ENCODE measurements around the gene KNG1.

Gene KNG1

DNA sequence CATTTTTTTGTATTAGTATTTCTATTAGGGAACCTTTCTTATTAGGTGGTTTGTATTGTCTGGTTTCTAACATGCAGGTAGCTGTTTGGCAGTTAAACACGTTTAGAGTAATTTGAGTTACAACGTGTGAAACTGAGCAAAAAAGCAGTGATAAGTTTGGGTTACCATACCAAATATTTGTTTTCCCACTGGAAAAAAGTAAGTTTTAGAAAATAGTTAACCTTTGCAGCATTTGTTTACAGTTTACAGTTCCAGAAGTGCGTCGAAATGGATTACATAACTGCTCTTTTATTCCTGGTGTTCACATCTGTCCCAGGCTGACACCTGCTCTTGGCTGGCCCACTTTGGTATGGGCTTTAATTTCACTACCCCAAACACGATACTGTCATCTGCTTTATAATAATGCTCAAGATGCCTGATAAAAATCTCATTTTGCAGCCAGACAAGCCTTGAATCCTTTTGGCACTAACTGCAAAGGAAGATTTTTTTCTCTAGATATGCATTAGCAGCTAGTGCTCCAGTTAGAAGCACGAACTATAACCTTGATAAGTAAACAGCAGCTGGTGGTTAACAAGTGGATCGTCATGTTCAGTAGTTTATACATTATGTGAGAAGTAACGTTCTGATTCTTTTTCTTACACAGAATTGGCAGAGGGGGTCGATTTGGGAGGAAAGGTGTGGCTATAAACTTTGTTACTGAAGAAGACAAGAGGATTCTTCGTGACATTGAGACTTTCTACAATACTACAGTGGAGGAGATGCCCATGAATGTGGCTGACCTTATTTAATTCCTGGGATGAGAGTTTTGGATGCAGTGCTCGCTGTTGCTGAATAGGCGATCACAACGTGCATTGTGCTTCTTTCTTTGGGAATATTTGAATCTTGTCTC is 71.6 kb downstream of the KNG1 start:
- TF ChIP-seq, protein P1, sequence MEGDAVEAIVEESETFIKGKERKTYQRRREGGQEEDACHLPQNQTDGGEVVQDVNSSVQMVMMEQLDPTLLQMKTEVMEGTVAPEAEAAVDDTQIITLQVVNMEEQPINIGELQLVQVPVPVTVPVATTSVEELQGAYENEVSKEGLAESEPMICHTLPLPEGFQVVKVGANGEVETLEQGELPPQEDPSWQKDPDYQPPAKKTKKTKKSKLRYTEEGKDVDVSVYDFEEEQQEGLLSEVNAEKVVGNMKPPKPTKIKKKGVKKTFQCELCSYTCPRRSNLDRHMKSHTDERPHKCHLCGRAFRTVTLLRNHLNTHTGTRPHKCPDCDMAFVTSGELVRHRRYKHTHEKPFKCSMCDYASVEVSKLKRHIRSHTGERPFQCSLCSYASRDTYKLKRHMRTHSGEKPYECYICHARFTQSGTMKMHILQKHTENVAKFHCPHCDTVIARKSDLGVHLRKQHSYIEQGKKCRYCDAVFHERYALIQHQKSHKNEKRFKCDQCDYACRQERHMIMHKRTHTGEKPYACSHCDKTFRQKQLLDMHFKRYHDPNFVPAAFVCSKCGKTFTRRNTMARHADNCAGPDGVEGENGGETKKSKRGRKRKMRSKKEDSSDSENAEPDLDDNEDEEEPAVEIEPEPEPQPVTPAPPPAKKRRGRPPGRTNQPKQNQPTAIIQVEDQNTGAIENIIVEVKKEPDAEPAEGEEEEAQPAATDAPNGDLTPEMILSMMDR (IDR thresholded peaks at IDR 0.05; ENCODE audit: borderline replicate concordance, control extremely low read depth, extremely low read depth, insufficient read depth, missing control alignments), result no peak
- in situ Hi-C loops (cut with MboI; ENCODE audit: low sequenced_read_pairs, unreplicated experiment), result no loop called here

DNA sequence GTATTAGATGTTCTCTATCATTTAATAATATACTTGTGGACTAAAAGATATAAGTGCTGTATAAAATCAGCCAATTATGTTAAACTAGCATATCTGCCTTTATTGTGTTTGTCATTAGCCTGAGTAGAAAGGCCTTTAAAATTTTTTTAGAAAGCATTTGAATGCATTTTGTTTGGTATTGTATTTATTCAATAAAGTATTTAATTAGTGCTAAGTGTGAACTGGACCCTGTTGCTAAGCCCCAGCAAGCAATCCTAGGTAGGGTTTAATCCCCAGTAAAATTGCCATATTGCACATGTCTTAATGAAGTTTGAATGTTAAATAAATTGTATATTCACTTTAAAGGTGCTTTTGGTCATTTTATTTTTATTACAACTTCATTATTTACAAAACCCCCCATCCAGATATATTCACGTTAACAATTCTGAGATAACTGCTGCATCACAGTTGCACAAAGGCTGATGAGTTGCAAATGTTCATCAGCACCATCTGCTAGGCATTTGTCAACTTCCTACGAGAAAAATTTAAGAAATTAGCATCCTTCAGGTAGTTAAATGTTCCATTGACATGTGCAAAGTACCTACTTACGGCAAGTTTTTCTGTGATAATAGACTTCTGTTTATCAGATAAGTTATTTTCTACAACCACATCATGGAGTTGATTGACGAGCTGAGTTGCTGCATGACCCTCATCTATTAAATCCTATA is 72.5 kb downstream of the KNG1 start:
- TF ChIP-seq, protein P1 (IDR thresholded peaks at IDR 0.05; ENCODE audit: borderline replicate concordance, control extremely low read depth, extremely low read depth, insufficient read depth, missing control alignments), result no peak
- no peak for DNase-seq (ENCODE audit: low spot score)
- in situ Hi-C loops (cut with MboI; ENCODE audit: low sequenced_read_pairs, unreplicated experiment), result no loop called here

More for the DNA sequence above, 71.6 kb downstream of the KNG1 start:
- no peak for DNase-seq (ENCODE audit: low spot score)

DNA sequence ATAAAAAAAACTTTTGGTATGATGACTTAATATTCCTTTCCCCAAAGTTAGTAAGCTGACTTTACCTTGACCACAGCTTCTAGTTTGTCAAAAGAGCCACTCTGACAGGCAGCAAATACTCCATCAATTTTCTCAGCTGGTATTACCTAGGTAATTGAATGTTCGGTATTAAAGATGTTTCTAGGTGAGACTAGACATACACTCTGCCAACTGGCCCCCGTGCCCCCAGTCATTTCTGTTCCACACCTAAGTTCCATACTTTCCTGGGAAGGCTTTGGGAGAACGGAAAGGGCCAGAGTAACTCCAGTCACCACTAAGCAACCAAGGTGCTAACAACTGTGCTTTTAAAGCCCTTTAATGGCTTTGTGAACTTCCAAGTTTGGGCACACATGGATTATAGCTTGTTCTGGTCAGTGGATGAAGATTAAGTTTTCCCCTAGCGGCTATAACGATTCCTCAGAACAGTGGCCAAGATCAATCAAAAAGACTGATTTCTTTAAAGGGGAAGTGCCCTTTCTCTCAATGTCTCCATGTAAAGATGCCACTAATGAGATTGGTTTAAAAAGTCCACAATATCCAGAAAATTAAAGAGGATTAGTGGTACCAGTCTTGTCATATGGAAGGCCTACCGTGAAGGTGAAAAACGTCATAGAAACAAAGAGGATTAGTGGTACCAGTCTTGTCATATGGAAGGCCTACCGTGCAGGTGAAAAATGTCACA is 73.3 kb downstream of the KNG1 start:
- TF ChIP-seq, protein P1 (IDR thresholded peaks at IDR 0.05; ENCODE audit: borderline replicate concordance, control extremely low read depth, extremely low read depth, insufficient read depth, missing control alignments), result no peak
- DNase-seq (ENCODE audit: low spot score), result no peak
- in situ Hi-C loops (cut with MboI; ENCODE audit: low sequenced_read_pairs, unreplicated experiment), result no loop called here
